HCT116 (cell line): Measurements from ENCODE around the gene CNST.

Source experiments
- CEBPB ChIP-seq: IDR thresholded peaks from 2 replicates; pipeline ENCODE4 v1.6.1; 2012; ENCODE audit warnings: low read depth
- EGR1 ChIP-seq: IDR thresholded peaks from 2 replicates; pipeline ENCODE4 v1.6.1; 2012; ENCODE audit warnings: low read depth
- ELF1 ChIP-seq: IDR thresholded peaks from 2 replicates; pipeline ENCODE4 v1.6.1; 2012; ENCODE audit warnings: low read depth, borderline replicate concordance
- EZH2phosphoT487 ChIP-seq: fragments of 200-600 bp; IDR thresholded peaks from 2 replicates; pipeline ENCODE4 v1.6.1; 2018; ENCODE audit warnings: antibody characterized with exemption, borderline replicate concordance
- POLR2A ChIP-seq: IDR thresholded peaks from 2 replicates; pipeline ENCODE4 v1.7.0; 2011; ENCODE audit warnings: borderline replicate concordance; ENCODE audit not compliant: insufficient read depth, insufficient read length; ENCODE audit errors: extremely low read depth
- POLR2AphosphoS5 ChIP-seq: IDR thresholded peaks from 2 replicates; pipeline ENCODE4 v1.6.1; 2011; ENCODE audit warnings: mild to moderate bottlenecking, low read depth, low read length, moderate library complexity
- RAD21 ChIP-seq: IDR thresholded peaks from 2 replicates; pipeline ENCODE4 v1.6.1; 2012; ENCODE audit warnings: low read depth, mild to moderate bottlenecking
- SP1 ChIP-seq: IDR thresholded peaks from 2 replicates; pipeline ENCODE4 v1.6.1; 2012; ENCODE audit warnings: low read depth
- TF ChIP-seq, protein P1 (sequence below): IDR thresholded peaks from 2 replicates; pipeline ENCODE4 v1.6.1; 2012; ENCODE audit warnings: low read depth
- TF ChIP-seq, protein P2 (sequence below), 3 experiments: fragments of 200-600 bp in 1 of 3; sonication (generic) in 1 of 3; IDR thresholded peaks in 2 of 3; conservative IDR thresholded peaks in 1 of 3; 2 replicates each; pipeline ENCODE4 v1.5.1; 2012 to 2017; ENCODE audit warnings: low read depth in 2 of 3, low read length in 2 of 3, antibody characterized with exemption in 1 of 3, borderline replicate concordance in 1 of 3, control low read depth in 1 of 3, mild to moderate bottlenecking in 1 of 3, mixed read lengths in 1 of 3, mixed run types in 1 of 3, moderate library complexity in 1 of 3; ENCODE audit not compliant: insufficient read depth in 1 of 3

DNA sequence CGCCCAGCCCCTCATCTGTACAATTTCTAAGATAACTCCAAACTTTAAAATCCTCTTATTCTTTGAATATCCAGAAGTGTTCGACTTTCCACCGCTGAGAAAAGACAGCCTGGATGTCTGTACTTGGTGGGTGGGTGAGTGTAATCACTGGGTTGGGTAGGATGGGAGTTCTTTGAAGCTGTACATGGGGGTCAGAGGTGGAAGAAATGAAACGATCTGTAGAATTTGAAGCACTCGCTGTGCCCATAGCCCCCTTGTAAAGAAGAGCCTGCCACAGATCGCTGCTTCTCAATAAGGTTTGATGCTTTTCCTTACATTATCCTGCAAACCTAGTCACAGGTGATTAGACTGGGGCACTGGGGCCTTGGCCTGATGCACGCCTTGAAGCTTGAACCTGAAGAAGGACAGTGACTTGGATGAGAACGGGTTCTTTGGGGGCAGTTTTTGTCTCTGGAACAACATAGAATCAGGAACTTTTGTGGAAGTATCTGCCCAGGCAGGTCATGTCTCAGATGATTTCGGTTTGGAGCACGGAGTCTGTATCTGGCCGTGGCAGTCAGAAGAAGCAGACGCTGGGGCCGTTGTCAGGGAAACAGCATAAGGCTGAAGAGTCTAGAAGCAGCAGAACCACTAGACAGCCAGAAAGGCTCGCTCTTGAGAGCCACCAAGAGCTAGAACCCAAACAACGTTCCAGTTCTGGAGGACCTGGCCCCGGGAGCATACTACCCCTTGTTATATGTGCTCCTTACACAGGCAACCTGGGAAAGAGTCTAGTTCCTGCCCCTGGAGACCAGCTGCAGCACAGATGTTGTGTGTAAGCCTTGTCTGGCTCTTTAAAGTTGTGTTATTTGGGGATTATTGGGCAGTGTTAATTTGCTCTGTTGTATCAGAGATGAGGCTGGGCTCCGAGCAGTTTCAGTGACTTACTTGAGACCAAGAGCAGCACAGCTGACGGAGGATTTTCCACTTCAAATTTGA, 112.8 kb downstream of the CNST start:
- TF ChIP-seq SP1 (no peak), POLR2AphosphoS5 (no peak), RAD21 (no peak), EZH2phosphoT487 (no peak), EGR1 (no peak), POLR2A (no peak), ELF1 (no peak), CEBPB (no peak)
- TF ChIP-seq, protein P1, sequence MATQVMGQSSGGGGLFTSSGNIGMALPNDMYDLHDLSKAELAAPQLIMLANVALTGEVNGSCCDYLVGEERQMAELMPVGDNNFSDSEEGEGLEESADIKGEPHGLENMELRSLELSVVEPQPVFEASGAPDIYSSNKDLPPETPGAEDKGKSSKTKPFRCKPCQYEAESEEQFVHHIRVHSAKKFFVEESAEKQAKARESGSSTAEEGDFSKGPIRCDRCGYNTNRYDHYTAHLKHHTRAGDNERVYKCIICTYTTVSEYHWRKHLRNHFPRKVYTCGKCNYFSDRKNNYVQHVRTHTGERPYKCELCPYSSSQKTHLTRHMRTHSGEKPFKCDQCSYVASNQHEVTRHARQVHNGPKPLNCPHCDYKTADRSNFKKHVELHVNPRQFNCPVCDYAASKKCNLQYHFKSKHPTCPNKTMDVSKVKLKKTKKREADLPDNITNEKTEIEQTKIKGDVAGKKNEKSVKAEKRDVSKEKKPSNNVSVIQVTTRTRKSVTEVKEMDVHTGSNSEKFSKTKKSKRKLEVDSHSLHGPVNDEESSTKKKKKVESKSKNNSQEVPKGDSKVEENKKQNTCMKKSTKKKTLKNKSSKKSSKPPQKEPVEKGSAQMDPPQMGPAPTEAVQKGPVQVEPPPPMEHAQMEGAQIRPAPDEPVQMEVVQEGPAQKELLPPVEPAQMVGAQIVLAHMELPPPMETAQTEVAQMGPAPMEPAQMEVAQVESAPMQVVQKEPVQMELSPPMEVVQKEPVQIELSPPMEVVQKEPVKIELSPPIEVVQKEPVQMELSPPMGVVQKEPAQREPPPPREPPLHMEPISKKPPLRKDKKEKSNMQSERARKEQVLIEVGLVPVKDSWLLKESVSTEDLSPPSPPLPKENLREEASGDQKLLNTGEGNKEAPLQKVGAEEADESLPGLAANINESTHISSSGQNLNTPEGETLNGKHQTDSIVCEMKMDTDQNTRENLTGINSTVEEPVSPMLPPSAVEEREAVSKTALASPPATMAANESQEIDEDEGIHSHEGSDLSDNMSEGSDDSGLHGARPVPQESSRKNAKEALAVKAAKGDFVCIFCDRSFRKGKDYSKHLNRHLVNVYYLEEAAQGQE = no peak
- TF ChIP-seq, protein P2, sequence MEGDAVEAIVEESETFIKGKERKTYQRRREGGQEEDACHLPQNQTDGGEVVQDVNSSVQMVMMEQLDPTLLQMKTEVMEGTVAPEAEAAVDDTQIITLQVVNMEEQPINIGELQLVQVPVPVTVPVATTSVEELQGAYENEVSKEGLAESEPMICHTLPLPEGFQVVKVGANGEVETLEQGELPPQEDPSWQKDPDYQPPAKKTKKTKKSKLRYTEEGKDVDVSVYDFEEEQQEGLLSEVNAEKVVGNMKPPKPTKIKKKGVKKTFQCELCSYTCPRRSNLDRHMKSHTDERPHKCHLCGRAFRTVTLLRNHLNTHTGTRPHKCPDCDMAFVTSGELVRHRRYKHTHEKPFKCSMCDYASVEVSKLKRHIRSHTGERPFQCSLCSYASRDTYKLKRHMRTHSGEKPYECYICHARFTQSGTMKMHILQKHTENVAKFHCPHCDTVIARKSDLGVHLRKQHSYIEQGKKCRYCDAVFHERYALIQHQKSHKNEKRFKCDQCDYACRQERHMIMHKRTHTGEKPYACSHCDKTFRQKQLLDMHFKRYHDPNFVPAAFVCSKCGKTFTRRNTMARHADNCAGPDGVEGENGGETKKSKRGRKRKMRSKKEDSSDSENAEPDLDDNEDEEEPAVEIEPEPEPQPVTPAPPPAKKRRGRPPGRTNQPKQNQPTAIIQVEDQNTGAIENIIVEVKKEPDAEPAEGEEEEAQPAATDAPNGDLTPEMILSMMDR (IDR thresholded peaks at IDR 0.05 in 2 of 3, conservative IDR thresholded peaks at IDR 0.05 in 1 of 3; ENCODE audit: borderline replicate concordance in 1 of 3, insufficient read depth in 1 of 3, low read depth in 2 of 3, low read length in 2 of 3) = no peak
